Heart left ventricle (tissue), 13 donors: ENCODE results near the gene MACROH2A2.
"Not testable (repeated sequence)": the region's sequence is repeated elsewhere in the genome, so short reads cannot be mapped to it uniquely, and the experiment has no call there.

Experiments used
- POLR2A ChIP-seq, 2 donors: fragments of 450-650 bp; IDR thresholded peaks; one replicate each; pipeline ENCODE4 v1.6.1; 2017; ENCODE audit warnings: antibody characterized with exemption in 2 of 2, mild to moderate bottlenecking in 2 of 2, moderate library complexity in 2 of 2
- TF ChIP-seq, protein P1 (sequence below), 12 donors: fragments of 200-600 bp; sonication (generic) in 4 of 12; IDR thresholded peaks; one replicate each; pipeline versions ENCODE4 v1.5.0 to v1.8.0; 2018 to 2022; ENCODE audit warnings: antibody characterized with exemption in 12 of 12, mild to moderate bottlenecking in 5 of 12
- donor health status: ischemic (EF 13 %, LVEDD 7.1; RV severe dilation, severe dysfunction).
- donor health status: DM: no; HTN: yes; CAD: no.
- donor health status: DM: no; HTN: no; CAD: no.
- donor health status: ischemic (EF 25% LVEDD 6.9; RV normal size, moderate dysfunction).
- donor health status: ischemic (EF 25% LVEDD 5.7; RV mildly dilated, moderate dysfunction).
- donor health status: ischemic (EF 35%, LVEDD 5.7; RV mildly dilated, moderate dysfunction).
- donor health status: nonischemic (EF 11% LVEDD 7.7; RV severe dilation, severe dysfunction).
- donor health status: DM: yes; HTN: yes; CAD: no.
- donor health status: PGD.
- donor health status: ischemic (EF 29% LVEDD 5.4; RV normal size, mild dysfunction).
- donor health status: nonischemic (EF 23%, LVEDD 6.1; RV moderate dilation, normal function).

DNA sequence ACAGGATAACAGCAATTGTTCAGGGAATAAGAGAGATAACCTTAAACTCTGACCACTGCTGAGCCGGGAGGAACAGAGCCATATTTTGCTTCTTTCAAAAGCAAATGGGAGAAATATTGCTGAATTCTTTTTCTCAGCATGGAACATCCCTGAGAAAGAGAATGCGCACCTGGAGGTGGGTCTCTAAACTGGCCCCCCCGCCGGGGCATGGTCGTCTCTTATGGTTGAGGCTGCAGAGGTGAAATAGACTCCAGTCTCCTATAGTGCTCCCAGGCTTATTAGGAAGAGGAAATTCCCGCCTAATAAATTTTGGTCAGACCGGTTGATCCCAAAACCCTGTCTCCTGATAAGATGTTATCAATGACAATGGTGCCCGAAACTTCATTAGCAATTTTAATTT, 10.9 kb upstream of the MACROH2A2 start:
- TF ChIP-seq, protein P1, sequence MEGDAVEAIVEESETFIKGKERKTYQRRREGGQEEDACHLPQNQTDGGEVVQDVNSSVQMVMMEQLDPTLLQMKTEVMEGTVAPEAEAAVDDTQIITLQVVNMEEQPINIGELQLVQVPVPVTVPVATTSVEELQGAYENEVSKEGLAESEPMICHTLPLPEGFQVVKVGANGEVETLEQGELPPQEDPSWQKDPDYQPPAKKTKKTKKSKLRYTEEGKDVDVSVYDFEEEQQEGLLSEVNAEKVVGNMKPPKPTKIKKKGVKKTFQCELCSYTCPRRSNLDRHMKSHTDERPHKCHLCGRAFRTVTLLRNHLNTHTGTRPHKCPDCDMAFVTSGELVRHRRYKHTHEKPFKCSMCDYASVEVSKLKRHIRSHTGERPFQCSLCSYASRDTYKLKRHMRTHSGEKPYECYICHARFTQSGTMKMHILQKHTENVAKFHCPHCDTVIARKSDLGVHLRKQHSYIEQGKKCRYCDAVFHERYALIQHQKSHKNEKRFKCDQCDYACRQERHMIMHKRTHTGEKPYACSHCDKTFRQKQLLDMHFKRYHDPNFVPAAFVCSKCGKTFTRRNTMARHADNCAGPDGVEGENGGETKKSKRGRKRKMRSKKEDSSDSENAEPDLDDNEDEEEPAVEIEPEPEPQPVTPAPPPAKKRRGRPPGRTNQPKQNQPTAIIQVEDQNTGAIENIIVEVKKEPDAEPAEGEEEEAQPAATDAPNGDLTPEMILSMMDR (IDR thresholded peaks at IDR 0.05): not testable (repeated sequence)
- TF ChIP-seq POLR2A (IDR thresholded peaks at IDR 0.05): not testable (repeated sequence)
